HUDEP-2 (cell line): Measurements from ENCODE around the gene UTP20.

Source experiments
- DNase-seq, 76 experiments: peaks; one replicate each; lab custom pipeline; 2025; ENCODE audit not compliant: unreplicated experiment in 76 of 76; lab: John Stamatoyannopoulos, UW

The UTP20 gene

GRCh38 chr12:101424620-101425019 is 144.7 kb downstream of the UTP20 start:
- no peak for DNase-seq

GRCh38 chr12:101430456-101430855 is 150.6 kb downstream of the UTP20 start:
- DNase-seq, result no peak

- no peak for DNase-seq
Observed at GRCh38 chr12:101436136-101436535, 156.2 kb downstream of the UTP20 start.
